C1 segment of cervical spinal cord (tissue), 14 donors: Measurements from ENCODE around the gene NKAPL.
A peak's percentile ranks its signal among the peaks of the same experiment; 100 is the strongest.

Experiments
- DNase-seq, 14 donors: peaks; one replicate each; lab custom pipeline; 2025; lab: John Stamatoyannopoulos, UW

Gene NKAPL

GRCh38 chr6:28245206-28245941 is 13.7 kb upstream of the NKAPL start:
- no peak for DNase-seq

- no peak for DNase-seq
Observed at GRCh38 chr6:28248916-28249315, 10.2 kb upstream of the NKAPL start.

GRCh38 chr6:28250747-28251146 is 8.3 kb upstream of the NKAPL start:
- no peak for DNase-seq

- no peak for DNase-seq
Observed at GRCh38 chr6:28251661-28252008, 7.5 kb upstream of the NKAPL start.

GRCh38 chr6:28252009-28252975 is 6.8 kb upstream of the NKAPL start, which contains the start of gene ZKSCAN4:
ZKSCAN4 (minus strand) TSS chr6:28252269; CDS start chr6:28251980, 289 bp downstream.
- peak in 13 of 14 donors; percentile 6 to 83 (median 61) for DNase-seq

DNA sequence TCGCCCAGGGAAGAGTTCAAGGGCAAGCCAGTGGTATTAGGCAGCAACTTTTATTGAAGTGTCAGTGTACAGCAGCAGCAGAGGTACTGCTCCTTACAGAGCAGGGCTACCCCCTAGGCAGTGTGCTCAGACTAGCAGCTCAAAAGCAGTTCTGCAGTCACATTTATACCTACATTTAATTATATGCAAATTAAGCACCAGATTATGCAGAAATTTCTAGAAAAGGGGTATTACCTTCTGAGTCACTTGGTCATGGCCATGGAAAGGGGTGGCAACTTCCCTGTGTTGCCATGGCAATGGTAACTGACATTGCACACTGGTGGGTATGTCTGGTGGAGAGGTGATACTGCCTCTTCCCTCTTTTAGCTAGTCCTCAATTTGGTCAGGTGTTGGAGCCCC is 5.0 kb upstream of the NKAPL start:
- no peak for DNase-seq

GRCh38 chr6:28257042-28257441 is 2.1 kb upstream of the NKAPL start:
- no peak for DNase-seq

DNA sequence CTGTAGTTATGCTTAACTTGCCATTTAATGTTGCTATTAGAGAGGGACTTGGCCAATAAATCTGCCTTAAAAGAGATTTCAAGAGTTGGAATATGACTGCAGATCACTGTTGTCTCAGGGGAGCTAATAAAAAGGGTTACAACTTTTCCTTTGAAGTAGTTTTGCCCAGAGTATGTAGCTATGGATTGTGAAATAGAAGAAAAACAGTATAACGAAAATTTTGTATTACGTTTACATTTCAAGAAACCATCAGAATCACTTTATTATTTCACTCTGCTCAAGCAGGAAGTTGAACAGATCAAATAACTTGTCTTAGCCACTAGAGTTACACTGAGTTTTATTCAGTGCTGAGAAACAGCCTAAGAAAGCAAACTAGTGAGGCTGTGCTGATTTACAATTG is 4.8 kb downstream of the NKAPL start:
- no peak for DNase-seq

GRCh38 chr6:28264834-28265401 is 5.8 kb downstream of the NKAPL start:
- no peak for DNase-seq

DNA sequence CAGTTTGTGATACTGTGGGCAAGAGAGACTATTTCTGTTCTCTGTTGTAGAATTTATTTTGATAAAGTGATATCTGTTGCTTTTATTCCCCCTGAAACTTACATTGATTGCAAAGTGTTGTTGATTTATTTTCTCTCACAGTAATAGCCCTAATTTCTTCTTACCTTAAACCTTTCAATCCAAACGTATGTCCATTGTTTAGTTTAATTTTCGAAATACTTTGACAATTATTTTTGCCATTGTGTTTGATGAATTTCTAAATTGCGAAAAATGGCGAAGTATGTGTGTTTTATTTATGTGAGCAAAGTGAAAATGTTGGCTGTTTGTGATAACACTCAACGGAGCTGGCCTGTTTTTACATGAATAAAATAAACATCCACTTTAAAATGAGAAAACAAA is 7.5 kb downstream of the NKAPL start:
- DNase-seq, result no peak

DNA sequence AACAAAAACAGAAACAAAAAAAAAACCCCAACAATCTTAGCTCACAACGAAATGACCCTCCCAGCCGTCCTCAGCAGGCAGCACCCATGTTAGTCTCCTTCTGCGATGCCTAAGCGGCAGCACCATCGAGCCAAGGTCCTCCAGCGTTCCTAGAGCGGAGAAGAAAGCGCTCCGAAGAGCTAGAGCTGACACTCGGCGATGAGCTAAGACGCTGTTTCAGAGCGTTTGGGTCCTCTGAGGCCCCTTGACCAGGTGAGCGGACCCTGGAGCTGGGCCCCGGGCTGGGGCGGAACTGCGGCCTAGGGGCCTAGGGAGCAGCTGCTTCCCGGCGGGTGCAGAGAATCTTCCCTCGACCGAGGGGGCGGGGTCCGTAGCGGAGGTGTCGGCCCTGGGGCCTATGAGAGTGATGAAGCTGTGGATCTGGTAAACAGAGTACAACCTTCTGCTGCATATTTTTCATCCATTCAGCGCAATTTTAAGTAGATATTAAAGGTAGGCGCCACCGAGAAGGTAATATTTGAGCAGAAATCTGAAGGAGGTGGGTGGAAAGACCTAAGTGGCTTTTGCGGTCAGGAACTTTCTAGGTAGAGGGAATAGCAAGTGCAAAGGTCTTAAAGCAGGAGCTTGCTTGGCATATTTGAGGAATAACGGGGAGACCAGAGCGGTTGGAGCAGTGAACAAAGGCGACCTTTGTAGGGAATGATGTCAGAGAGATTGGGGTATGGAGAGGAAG is 8.0 kb downstream of the NKAPL start, which contains the start of gene ZSCAN26:
TSS of gene ZSCAN26 (plus strand) at position 182 of the 733 bp plus-strand sequence. CDS start 4,777 bp downstream, outside the sequence.
- peak; percentile 26 to 91 (median 75) for DNase-seq

- DNase-seq, result no peak
Observed at GRCh38 chr6:28267695-28268059, 8.6 kb downstream of the NKAPL start.

- no peak for DNase-seq
Observed at GRCh38 chr6:28269492-28269891, 10.4 kb downstream of the NKAPL start.

GRCh38 chr6:28274888-28275287 is 15.8 kb downstream of the NKAPL start:
- DNase-seq, result no peak

- DNase-seq, result no peak
Observed at GRCh38 chr6:28277746-28278145, 18.6 kb downstream of the NKAPL start.

DNA sequence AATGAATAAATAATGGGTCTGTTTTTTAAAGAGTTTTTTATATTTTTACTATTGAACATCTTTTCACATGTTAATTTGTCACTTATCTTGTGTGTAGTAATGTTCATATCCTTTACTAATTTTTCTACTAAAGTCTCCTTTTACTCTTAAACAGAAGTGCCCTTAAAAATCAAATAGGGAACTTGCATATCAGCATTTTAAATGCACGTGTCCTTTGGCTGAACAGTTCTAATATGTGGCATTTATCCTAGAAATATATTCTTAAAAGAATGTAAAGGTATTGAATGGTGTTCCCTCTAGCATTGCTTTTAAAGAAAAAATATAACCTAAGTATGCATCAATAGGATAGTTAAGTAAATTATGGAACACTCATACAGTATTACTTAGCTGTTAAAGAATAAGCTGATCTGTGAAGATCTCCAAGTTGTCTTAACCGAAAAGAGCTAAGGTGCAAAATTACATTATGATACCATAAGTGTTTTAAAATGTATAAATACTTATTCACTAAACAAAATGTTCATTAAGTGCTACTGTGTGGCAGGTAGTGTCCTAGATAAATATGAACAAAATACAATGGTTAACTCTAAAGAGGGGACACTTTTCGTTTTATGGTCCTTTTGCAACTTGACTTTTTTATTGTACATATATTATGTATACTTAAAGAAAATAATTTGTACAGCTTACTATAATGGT is 21.6 kb downstream of the NKAPL start:
- DNase-seq, result no peak

- peak in 12 of 14 donors; percentile 10 to 66 (median 34) for DNase-seq
Observed at GRCh38 chr6:28281288-28282064, 22.4 kb downstream of the NKAPL start, which contains the start of gene PGBD1. PGBD1 (plus strand) TSS chr6:28281572; CDS start chr6:28283814, 2,242 bp downstream.

DNA sequence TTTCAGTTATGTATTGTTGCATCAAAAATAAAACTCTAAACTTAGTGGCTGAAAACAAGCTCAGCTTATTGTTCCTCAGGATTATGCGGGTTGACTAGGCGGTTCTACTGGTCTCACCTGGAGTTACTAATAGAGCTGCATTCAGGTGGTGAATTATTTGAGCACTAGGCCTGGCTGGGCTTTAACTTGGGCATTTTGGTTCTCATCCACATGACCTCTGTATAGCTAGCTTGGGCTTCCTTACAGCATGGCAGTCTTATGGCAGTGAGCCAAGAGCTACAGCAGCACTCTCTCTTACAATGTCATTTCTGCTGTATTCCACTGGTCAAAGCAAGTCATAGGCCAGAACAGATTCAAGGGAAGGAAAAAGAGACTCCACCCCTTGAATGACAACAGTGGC is 23.8 kb downstream of the NKAPL start:
- no peak for DNase-seq

DNA sequence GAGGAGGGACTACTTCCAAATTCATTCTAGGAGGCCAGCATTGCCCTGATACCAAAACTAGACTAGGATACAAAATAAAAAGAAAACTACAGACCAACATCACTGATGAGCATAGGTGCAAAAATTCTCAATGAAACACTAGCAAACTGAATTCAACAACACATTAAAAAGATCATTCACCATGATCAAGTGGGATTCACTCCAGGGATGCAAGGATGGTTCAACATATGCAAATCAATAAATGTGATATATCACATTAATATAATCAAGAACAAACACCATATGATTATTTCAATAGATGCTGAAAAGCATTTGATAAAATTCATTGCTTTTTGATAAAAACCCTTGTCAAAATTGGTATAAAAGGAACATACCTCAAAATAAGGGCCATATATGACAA is 32.5 kb downstream of the NKAPL start:
- no peak for DNase-seq

- DNase-seq, result no peak
Observed at GRCh38 chr6:28295326-28295725, 36.2 kb downstream of the NKAPL start.
